CD14-positive monocyte (primary cell): Measurements from ENCODE around the gene FANCC. TPM values are rescaled to one million over a fixed set of nuclear protein-coding genes. Genes with fewer than 3 reads are reported as not detected.

Experiments
- DNase-seq, 3 donors: peaks; one replicate each; pipeline ENCODE4 v3.0.0-alpha.2; 2011 to 2022
- H2AFZ ChIP-seq: 2 replicates; pipeline ENCODE4 v1.6.0; 2012; ENCODE audit warnings: mild to moderate bottlenecking, low read depth, low read length, inconsistent platforms; ENCODE audit not compliant: insufficient read depth, poor library complexity, severe bottlenecking
- H3K27ac ChIP-seq, 2 donors: 1 replicate in 1 of 2; 2 replicates in 1 of 2; pipeline ENCODE4 v1.5.1; 2012 to 2013; ENCODE audit warnings: low read length in 2 of 2, control low read depth in 1 of 2, inconsistent platforms in 1 of 2, low read depth in 1 of 2, mild to moderate bottlenecking in 1 of 2
- H3K27me3 ChIP-seq, 2 donors: one replicate each; pipeline versions ENCODE4 v1.6.0 to v1.6.1; 2011 to 2013; ENCODE audit warnings: low read length in 2 of 2; ENCODE audit not compliant: control insufficient read depth in 2 of 2, insufficient read depth in 2 of 2
- H3K36me3 ChIP-seq, 2 donors: replicated peaks in 1 of 2; 1 replicate in 1 of 2; 2 replicates in 1 of 2; pipeline versions ENCODE4 v1.5.1 to v1.6.1; 2012 to 2013; ENCODE audit warnings: low read length in 2 of 2, control low read depth in 1 of 2, inconsistent platforms in 1 of 2, mild to moderate bottlenecking in 1 of 2; ENCODE audit not compliant: insufficient read depth in 2 of 2, control insufficient read depth in 1 of 2
- H3K4me1 ChIP-seq, 2 donors: 1 replicate in 1 of 2; 2 replicates in 1 of 2; pipeline versions ENCODE4 v1.5.1 to v1.6.1; 2012 to 2013; ENCODE audit warnings: low read length in 2 of 2, control low read depth in 1 of 2, inconsistent platforms in 1 of 2, mild to moderate bottlenecking in 1 of 2, moderate library complexity in 1 of 2; ENCODE audit not compliant: insufficient read depth in 2 of 2, control insufficient read depth in 1 of 2
- H3K4me2 ChIP-seq: replicated peaks from 2 replicates; pipeline ENCODE3; 2012; ENCODE audit warnings: low read length, moderate library complexity, mild to moderate bottlenecking; ENCODE audit not compliant: poor library complexity, severe bottlenecking; ENCODE audit errors: extremely low read depth
- H3K4me3 ChIP-seq, 3 experiments: fragments of 200-600 bp in 1 of 3; sonication (generic) in 1 of 3; replicated peaks in 1 of 3; 1 replicate in 2 of 3; 2 replicates in 1 of 3; pipeline ENCODE4 v1.5.1; 2011 to 2013; ENCODE audit warnings: low read length in 3 of 3, mild to moderate bottlenecking in 3 of 3, control low read depth in 2 of 3, low read depth in 2 of 3, inconsistent platforms in 1 of 3, moderate library complexity in 1 of 3
- H3K79me2 ChIP-seq: 2 replicates; pipeline ENCODE4 v1.6.0; 2012; ENCODE audit warnings: mild to moderate bottlenecking, control low read depth, inconsistent platforms, low read length, moderate library complexity; ENCODE audit not compliant: insufficient read depth
- H3K9ac ChIP-seq: 2 replicates; pipeline ENCODE4 v1.6.0; 2017; ENCODE audit warnings: low read length, mild to moderate bottlenecking; ENCODE audit not compliant: insufficient read depth, poor library complexity, severe bottlenecking
- H3K9me3 ChIP-seq, 2 donors: replicated peaks in 1 of 2; 1 replicate in 1 of 2; 2 replicates in 1 of 2; pipeline versions ENCODE4 v1.5.1 to v1.6.1; 2012 to 2013; ENCODE audit warnings: low read length in 2 of 2, control low read depth in 1 of 2; ENCODE audit not compliant: control insufficient read depth in 1 of 2, insufficient read depth in 1 of 2
- H4K20me1 ChIP-seq: 2 replicates; pipeline ENCODE4 v1.6.0; 2012; ENCODE audit warnings: mild to moderate bottlenecking, low read length, control low read depth, moderate library complexity; ENCODE audit not compliant: insufficient read depth
- H3K27ac Mint-ChIP-seq, 7 donors: one replicate each; pipeline ENCODE4 v1.8.0; 2020; ENCODE audit warnings: mild to moderate bottlenecking in 7 of 7, mixed read lengths in 7 of 7, moderate library complexity in 6 of 7, inconsistent platforms in 2 of 7
- H3K27me3 Mint-ChIP-seq, 3 donors: one replicate each; pipeline ENCODE4 v1.8.0; 2021 to 2022; ENCODE audit warnings: low read depth in 3 of 3, mild to moderate bottlenecking in 3 of 3, mixed read lengths in 3 of 3, moderate library complexity in 3 of 3, inconsistent platforms in 1 of 3
- H3K36me3 Mint-ChIP-seq, 2 donors: one replicate each; pipeline ENCODE4 v1.8.0; 2020; ENCODE audit warnings: mixed read lengths in 2 of 2, inconsistent platforms in 1 of 2, mild to moderate bottlenecking in 1 of 2
- H3K4me1 Mint-ChIP-seq: one replicate; pipeline ENCODE4 v1.8.0; 2020; ENCODE audit warnings: mild to moderate bottlenecking, mixed read lengths
- H3K4me3 Mint-ChIP-seq, 2 donors: one replicate each; pipeline ENCODE4 v1.8.0; 2020; ENCODE audit warnings: mild to moderate bottlenecking in 2 of 2, mixed read lengths in 2 of 2, moderate library complexity in 1 of 2
- H3K9me3 Mint-ChIP-seq, 7 donors: one replicate each; pipeline ENCODE4 v1.8.0; 2020 to 2022; ENCODE audit warnings: mixed read lengths in 7 of 7, mild to moderate bottlenecking in 6 of 7, moderate library complexity in 6 of 7, inconsistent platforms in 2 of 7
- CTCF ChIP-seq: fragments of 200-600 bp; IDR thresholded peaks from one replicate; pipeline ENCODE4 v1.8.0; 2022; ENCODE audit warnings: antibody characterized with exemption, mild to moderate bottlenecking
- WGBS: methylation state at CpG from one replicate; pipeline ENCODE4 v1.1.5; 2013; ENCODE audit warnings: missing lambda C conversion rate; ENCODE audit not compliant: insufficient coverage; 5-methylcytosine and 5-hydroxymethylcytosine counted together
- intact Hi-C, 2 donors: fragments of 100-400 bp; cut with micrococcal nuclease; formaldehyde crosslinking; loops; one replicate each; pipeline versions ENCODE4 v1.15.0 to v1.15.1; 2023
- polyA plus RNA-seq, 3 donors: library from polyadenylated mRNA; depleted of rRNA in 1 of 3; unstranded in 2 of 3; stranded (reverse) in 1 of 3; fragments of 300-500 nt in 2 of 3; fragments of >200 nt in 1 of 3; fragmentation: Illumina TruSeq in 2 of 3; gene quantifications; 1 replicate in 2 of 3; 2 replicates in 1 of 3; pipeline ENCODE4 v1.2.3, GENCODE V29; 2012 to 2021

The FANCC gene
- polyA plus RNA-seq, 3 donors: 1.2 to 2.2 (median 1.5) TPM

GRCh38 chr9:95097279-95097678, 220.2 kb downstream of the FANCC start:
- H3K4me3 Mint-ChIP-seq: no peak overlapping the region

GRCh38 chr9:95096807-95097206, 220.7 kb downstream of the FANCC start:
- H2AFZ ChIP-seq: no peak overlapping the region
- Mint-ChIP-seq H3K4me3 (no peak overlapping the region), H3K9me3 (peaks cover 0 to 3% (median 0%) of the 10 kb centered on the region in 7 donors), H3K4me1 (peaks cover 14% of the 10 kb centered on the region), H3K27ac (no peak overlapping the region), H3K27me3 (peaks cover 0 to 14% (median 13%) of the 10 kb centered on the region in 3 donors), H3K36me3 (peaks cover 4 to 8% of the 10 kb centered on the region in 2 donors)
- WGBS: 57% methylated on average over 4 of the region's 6 CpGs
- H3K4me2 ChIP-seq: no peak overlapping the region
- no peaks in the 10 kb centered on the region for H3K9me3 ChIP-seq
- H3K79me2 ChIP-seq: no peaks in the 10 kb centered on the region
- TF ChIP-seq CTCF: no peak
- no peaks in the 10 kb centered on the region for H4K20me1 ChIP-seq
- peaks cover 0 to 8% of the 10 kb centered on the region in 2 donors for H3K36me3 ChIP-seq
- DNase-seq: no peak
- no peak overlapping the region for H3K27ac ChIP-seq
- no peak overlapping the region for H3K9ac ChIP-seq
- no peaks in the 10 kb centered on the region for H3K27me3 ChIP-seq
- H3K4me3 ChIP-seq: no peak overlapping the region
- intact Hi-C loops: no loop called here
- H3K4me1 ChIP-seq: no peaks in the 10 kb centered on the region

More at GRCh38 chr9:95097279-95097678, 220.2 kb downstream of the FANCC start:
- H3K9ac ChIP-seq: no peak overlapping the region
- H3K4me2 ChIP-seq: no peak overlapping the region
- Mint-ChIP-seq H3K9me3 (peaks cover 0 to 3% (median 0%) of the 10 kb centered on the region in 7 donors), H3K27me3 (peaks cover 0 to 13% (median 10%) of the 10 kb centered on the region in 3 donors), H3K27ac (no peak overlapping the region), H3K36me3 (peaks cover 4 to 8% of the 10 kb centered on the region in 2 donors), H3K4me1 (peaks cover 10% of the 10 kb centered on the region)
- intact Hi-C loops: no loop called here
- no peaks in the 10 kb centered on the region for H3K9me3 ChIP-seq
- H3K79me2 ChIP-seq: no peaks in the 10 kb centered on the region
- H3K27ac ChIP-seq: no peak overlapping the region
- H3K36me3 ChIP-seq: peaks cover 0 to 8% of the 10 kb centered on the region in 2 donors
- no peak overlapping the region for H3K4me3 ChIP-seq
- no peak overlapping the region for H2AFZ ChIP-seq
- 97% methylated on average over 6 of the region's 7 CpGs for WGBS
- H3K4me1 ChIP-seq: no peaks in the 10 kb centered on the region
- H4K20me1 ChIP-seq: no peaks in the 10 kb centered on the region
- H3K27me3 ChIP-seq: no peaks in the 10 kb centered on the region
- TF ChIP-seq CTCF: no peak
- no peak for DNase-seq
